Activated T-helper 17 cell treated with anti-CD3 and anti-CD28 coated beads, Interleukin-2, amount 50 U/mL, for 72 hours (primary cell): Measurements from ENCODE around the gene CAPN10. TPM values are rescaled to one million over a fixed set of nuclear protein-coding genes. Genes with fewer than 3 reads are reported as not detected.

ENCODE experiments used
- ATAC-seq: fragments of 150-1000 bp; cut with Tn5 transposase; replicated peaks from 2 replicates; pipeline ENCODE4 v1.10.0; 2021; ENCODE audit warnings: mild to moderate bottlenecking, moderate library complexity
- H3K27ac Mint-ChIP-seq: one replicate; pipeline ENCODE4 v1.8.0; 2022; ENCODE audit warnings: mixed read lengths
- H3K27me3 Mint-ChIP-seq: one replicate; pipeline ENCODE4 v1.8.0; 2022; ENCODE audit warnings: mixed read lengths
- H3K36me3 Mint-ChIP-seq: one replicate; pipeline ENCODE4 v1.8.0; 2022; ENCODE audit warnings: low read depth, mild to moderate bottlenecking, mixed read lengths
- H3K4me1 Mint-ChIP-seq: one replicate; pipeline ENCODE4 v1.8.0; 2022; ENCODE audit warnings: mixed read lengths
- H3K4me3 Mint-ChIP-seq: one replicate; pipeline ENCODE4 v1.8.0; 2022; ENCODE audit warnings: mild to moderate bottlenecking, mixed read lengths
- H3K9me3 Mint-ChIP-seq: one replicate; pipeline ENCODE4 v1.8.0; 2022; ENCODE audit warnings: mixed read lengths
- total RNA-seq, 2 donors: library from RNA; stranded (reverse); gene quantifications; one replicate each; pipeline ENCODE4 v1.2.3, GENCODE V29; 2022

CAPN10 gene
- total RNA-seq, 2 donors from 2014 or later: 28.6 to 42.3 TPM

- ATAC-seq: no peak
- H3K4me1 Mint-ChIP-seq: peaks cover 16% of the 10 kb centered on the region
Observed at GRCh38 chr2:240568678-240569522, 17.6 kb upstream of the CAPN10 start.

DNA sequence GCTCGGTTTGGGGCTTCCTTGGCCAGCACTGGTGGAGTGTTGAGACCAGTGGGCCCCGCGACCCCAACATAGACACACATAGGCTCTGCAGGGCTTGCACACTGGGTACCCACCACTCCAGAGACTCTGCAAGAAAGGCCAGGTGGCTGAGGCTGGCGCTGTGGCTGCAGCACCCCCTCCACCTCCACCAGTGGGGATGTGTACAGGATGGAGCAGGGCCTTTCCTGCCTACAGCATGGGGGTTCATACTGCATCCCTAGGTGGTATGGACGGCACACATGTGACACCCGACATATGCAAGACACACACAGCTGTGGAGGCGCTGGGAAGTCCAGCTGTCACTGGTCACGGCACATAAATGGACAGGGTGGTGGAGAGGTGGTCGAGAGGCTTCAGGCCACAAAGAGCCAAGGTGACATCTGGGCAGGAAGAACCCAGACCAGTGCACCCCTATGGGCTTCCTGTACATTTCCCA lies 17.0 kb upstream of the CAPN10 start:
- H3K27me3 Mint-ChIP-seq: no peaks in the 10 kb centered on the region
- H3K27ac Mint-ChIP-seq: peak overlapping the region; percentile 69
- peaks cover 24% of the 10 kb centered on the region for H3K36me3 Mint-ChIP-seq
- no peaks in the 10 kb centered on the region for H3K9me3 Mint-ChIP-seq
- peaks cover 11% of the 10 kb centered on the region for H3K4me1 Mint-ChIP-seq
- ATAC-seq: no peak
- peak overlapping the region; percentile 77 for H3K4me3 Mint-ChIP-seq

More at GRCh38 chr2:240568678-240569522, 17.6 kb upstream of the CAPN10 start:
- H3K27ac Mint-ChIP-seq: peak overlapping the region; percentile 69
- peak overlapping the region; percentile 77 for H3K4me3 Mint-ChIP-seq
- H3K27me3 Mint-ChIP-seq: no peaks in the 10 kb centered on the region
- H3K9me3 Mint-ChIP-seq: no peaks in the 10 kb centered on the region
- H3K36me3 Mint-ChIP-seq: peaks cover 30% of the 10 kb centered on the region

- ATAC-seq: no peak
- peaks cover 6% of the 10 kb centered on the region for H3K4me1 Mint-ChIP-seq
- H3K36me3 Mint-ChIP-seq: peaks cover 18% of the 10 kb centered on the region
- H3K27ac Mint-ChIP-seq: peak overlapping the region; percentile 69
- H3K27me3 Mint-ChIP-seq: no peaks in the 10 kb centered on the region
- peak overlapping the region; percentile 77 for H3K4me3 Mint-ChIP-seq
- H3K9me3 Mint-ChIP-seq: no peaks in the 10 kb centered on the region
Observed at GRCh38 chr2:240569998-240570530, 16.5 kb upstream of the CAPN10 start.

DNA sequence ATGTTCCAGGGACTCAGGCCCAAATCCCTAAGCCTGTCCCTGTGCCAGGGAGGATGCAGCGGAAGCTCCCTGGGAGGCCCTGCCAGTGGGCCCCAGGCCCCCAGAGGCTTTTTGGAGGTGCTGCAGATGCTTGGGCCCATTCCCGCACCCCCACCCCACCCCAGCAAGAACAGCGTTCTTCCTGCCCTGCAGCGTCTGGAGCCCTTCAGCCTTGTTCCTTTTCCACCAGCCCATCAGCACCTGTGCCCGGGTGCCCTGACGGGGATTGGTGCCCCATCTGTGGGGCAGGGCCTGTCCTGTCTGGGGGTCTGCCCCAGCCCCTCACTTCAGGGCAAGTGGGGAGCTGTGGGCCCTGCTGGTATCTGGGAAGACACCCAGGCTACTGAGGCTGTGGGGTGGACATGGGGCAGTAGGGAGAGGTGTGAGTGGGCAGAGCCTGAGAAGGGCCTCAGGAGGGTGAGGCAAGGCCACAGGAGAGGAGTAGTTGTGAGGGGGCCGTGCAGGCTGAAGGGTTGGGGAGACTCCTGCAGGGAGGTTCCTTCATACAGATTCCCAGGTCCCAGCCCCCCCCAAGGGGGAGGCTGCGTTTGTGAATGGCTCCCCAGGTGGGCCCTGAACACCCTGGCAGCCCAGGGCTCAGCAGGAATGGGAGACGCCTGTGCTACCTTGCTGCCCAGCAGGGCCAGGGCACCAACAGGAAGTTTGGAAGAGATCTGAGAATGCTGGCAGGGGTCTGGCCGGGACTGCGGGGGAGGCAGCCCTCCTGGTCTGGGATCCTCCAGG lies 15.8 kb upstream of the CAPN10 start:
- Mint-ChIP-seq H3K27me3 (no peaks in the 10 kb centered on the region), H3K36me3 (peaks cover 17% of the 10 kb centered on the region), H3K9me3 (no peaks in the 10 kb centered on the region), H3K27ac (peak overlapping the region; percentile 6), H3K4me3 (no peak overlapping the region), H3K4me1 (peaks cover 5% of the 10 kb centered on the region)
- no peak for ATAC-seq

DNA sequence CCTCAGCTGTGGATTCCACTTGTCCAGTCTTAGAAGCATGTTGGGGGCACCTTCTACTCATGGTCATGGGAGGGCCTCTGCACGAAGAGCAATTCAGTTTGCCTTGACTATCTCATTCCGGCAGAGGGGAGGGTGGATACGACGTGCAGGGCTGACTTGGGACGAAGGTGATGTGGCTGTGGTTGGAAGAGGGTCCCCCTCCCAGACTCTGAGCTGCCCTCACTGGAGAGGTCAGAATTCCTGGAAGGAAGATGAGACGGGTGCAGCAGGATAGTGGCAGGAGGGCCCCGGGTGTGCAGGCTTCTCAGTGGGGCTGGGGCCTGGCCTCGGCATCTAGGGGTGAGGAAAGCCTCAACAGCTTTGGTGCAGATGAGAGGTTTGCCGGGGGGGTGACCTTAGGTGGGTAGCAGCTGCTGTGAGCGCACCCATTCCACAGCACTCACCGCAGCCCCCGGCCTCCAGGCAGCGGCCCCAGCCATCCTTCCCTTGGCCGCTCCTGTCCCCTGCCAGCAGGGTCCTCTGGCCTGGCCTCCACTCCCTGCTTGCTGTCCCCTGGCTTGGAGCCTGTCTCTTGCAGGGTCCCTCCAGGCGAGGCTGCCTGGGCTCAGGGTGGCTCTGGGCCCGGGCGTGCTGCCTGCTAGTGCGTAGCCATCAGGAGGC lies 15.1 kb upstream of the CAPN10 start:
- peak overlapping the region; percentile 6 for H3K27ac Mint-ChIP-seq
- peaks cover 14% of the 10 kb centered on the region for H3K36me3 Mint-ChIP-seq
- H3K4me1 Mint-ChIP-seq: peaks cover 5% of the 10 kb centered on the region
- no peak overlapping the region for H3K4me3 Mint-ChIP-seq
- H3K27me3 Mint-ChIP-seq: no peaks in the 10 kb centered on the region
- ATAC-seq: no peak
- no peaks in the 10 kb centered on the region for H3K9me3 Mint-ChIP-seq

DNA sequence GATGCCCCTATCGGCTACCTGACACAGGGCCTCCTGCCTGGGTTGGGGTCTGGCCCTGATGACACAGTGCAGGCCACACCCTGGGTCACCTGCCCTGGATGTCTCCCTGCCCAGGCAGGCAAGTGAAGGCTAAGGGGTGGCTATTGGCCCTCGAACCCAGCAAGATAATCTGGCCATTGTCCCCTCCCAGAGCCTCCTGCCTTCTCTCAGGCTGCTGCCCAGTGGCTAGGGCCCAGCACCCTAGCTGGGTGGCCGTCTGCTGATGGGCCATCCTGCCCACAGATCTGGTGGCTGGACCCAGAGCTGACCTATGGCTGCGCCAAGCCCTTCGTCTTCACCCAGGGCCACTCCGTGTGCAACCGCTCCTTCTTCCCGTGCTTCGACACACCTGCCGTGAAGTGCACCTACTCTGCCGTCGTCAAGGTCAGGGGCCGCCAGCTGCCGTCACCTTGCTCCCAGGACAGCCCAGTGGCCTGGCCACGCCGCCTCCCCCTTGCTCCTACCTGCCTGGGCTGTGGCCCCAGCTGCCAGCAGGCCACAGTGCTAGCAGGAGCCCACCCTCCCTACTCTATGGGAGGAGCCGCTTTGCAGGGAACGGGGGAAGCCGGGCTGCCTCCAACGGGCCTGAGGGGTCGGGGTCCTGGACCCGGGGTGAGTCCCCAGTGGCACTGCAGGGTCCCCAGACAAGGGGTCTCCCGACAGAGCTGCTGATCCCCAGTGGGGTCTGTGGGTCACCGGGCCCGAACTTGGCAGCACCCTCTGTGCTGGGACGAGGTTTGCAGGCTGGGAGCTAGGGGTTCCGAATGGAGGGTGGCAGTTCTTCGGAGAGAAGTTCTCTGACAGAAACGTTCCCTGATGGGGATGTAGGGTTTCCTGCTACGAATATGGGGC lies 14.1 kb upstream of the CAPN10 start:
- no peaks in the 10 kb centered on the region for H3K27me3 Mint-ChIP-seq
- no peak overlapping the region for H3K27ac Mint-ChIP-seq
- H3K4me3 Mint-ChIP-seq: no peak overlapping the region

GRCh38 chr2:240573071-240573515 lies 13.4 kb upstream of the CAPN10 start:
- H3K4me1 Mint-ChIP-seq: peaks cover 5% of the 10 kb centered on the region
- no peaks in the 10 kb centered on the region for H3K9me3 Mint-ChIP-seq
- no peak for ATAC-seq
- no peak overlapping the region for H3K27ac Mint-ChIP-seq
- no peaks in the 10 kb centered on the region for H3K27me3 Mint-ChIP-seq
- H3K36me3 Mint-ChIP-seq: peaks cover 10% of the 10 kb centered on the region
- no peak overlapping the region for H3K4me3 Mint-ChIP-seq

More for the DNA sequence above, 14.1 kb upstream of the CAPN10 start:
- no peak for ATAC-seq
- Mint-ChIP-seq H3K4me1 (peaks cover 5% of the 10 kb centered on the region), H3K36me3 (peaks cover 16% of the 10 kb centered on the region), H3K9me3 (no peaks in the 10 kb centered on the region)

GRCh38 chr2:240573516-240574385 lies 12.8 kb upstream of the CAPN10 start:
- Mint-ChIP-seq H3K27me3 (no peaks in the 10 kb centered on the region), H3K9me3 (no peaks in the 10 kb centered on the region), H3K4me1 (peaks cover 7% of the 10 kb centered on the region), H3K27ac (no peak overlapping the region), H3K36me3 (peaks cover 13% of the 10 kb centered on the region), H3K4me3 (no peak overlapping the region)
- ATAC-seq: no peak

DNA sequence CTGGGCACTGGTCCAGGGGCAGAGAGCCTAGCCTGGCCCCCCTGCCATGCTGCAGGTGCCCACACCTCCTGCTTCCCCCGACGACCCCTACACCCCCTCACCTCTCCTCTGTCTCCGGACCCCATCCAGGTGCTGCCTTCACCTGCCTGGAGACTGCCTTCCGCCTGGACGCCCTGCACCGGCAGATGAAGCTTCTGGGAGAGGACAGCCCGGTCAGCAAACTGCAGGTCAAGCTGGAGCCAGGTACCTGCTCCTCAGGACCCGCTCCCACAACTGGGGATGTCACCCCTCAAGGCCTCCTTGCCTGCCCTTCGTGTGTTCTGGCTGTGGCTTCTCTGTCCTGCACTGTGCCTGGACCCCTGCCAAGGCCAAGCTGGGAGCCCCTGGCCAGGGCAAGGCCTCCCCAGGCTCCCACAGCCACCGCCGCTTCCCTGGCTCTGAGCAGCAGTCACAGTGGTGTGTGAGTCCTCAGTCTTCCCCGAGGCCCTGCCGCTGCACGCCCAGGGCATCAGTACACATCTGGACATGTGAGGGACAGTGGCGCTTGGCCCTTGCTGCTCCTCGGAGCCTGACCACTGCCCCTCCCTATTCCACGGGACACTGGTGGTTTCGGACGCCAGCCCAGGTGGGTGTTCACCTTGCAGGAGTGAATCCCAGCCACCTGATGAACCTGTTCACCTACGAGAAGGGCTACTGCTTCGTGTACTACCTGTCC lies 12.0 kb upstream of the CAPN10 start:
- Mint-ChIP-seq H3K27ac (no peak overlapping the region), H3K4me1 (peaks cover 12% of the 10 kb centered on the region), H3K27me3 (no peaks in the 10 kb centered on the region), H3K36me3 (peaks cover 15% of the 10 kb centered on the region), H3K4me3 (no peak overlapping the region), H3K9me3 (no peaks in the 10 kb centered on the region)
- ATAC-seq: no peak

GRCh38 chr2:240575101-240575965 lies 11.2 kb upstream of the CAPN10 start:
- Mint-ChIP-seq H3K9me3 (no peaks in the 10 kb centered on the region), H3K27me3 (no peaks in the 10 kb centered on the region), H3K27ac (no peak overlapping the region), H3K4me1 (peaks cover 17% of the 10 kb centered on the region), H3K36me3 (peaks cover 15% of the 10 kb centered on the region), H3K4me3 (no peak overlapping the region)
- ATAC-seq: no peak

GRCh38 chr2:240576036-240576435 lies 10.5 kb upstream of the CAPN10 start:
- Mint-ChIP-seq H3K27ac (no peak overlapping the region), H3K4me3 (no peak overlapping the region), H3K4me1 (peaks cover 18% of the 10 kb centered on the region), H3K27me3 (no peaks in the 10 kb centered on the region), H3K9me3 (no peaks in the 10 kb centered on the region), H3K36me3 (peaks cover 15% of the 10 kb centered on the region)
- ATAC-seq: no peak
